Stimulated activated CD4-positive, alpha-beta T cell treated with anti-CD3 and anti-CD28 coated beads, TNF-alpha, amount 100 ng/mL, for 48 hours (primary cell): Measurements from ENCODE around the gene MYZAP.

Source experiments
- DNase-seq, 3 donors: peaks; one replicate each; pipeline ENCODE4 v3.0.0-alpha.2; 2020; ENCODE audit warnings: low read depth in 3 of 3

Gene MYZAP

DNA sequence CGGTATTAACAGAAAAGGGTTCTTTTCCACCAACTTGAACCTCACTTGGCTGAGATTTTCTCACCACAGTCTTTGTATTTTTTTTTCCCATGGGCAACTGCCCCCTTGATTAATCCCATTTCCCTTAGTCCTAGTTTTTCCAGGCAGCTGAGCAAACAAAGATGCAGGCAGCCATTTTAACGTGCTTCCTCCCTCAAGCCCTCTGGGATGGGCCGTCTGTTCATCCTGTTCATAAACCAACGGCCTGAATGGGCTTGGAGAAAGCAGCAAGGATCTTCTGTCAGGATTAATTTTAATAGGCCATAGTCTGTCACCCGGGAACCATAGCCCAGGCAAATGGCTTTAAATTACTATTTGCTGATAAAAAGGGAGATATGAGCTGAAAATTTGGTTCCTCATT, 104.4 kb downstream of the MYZAP start:
- no peak for DNase-seq

DNA sequence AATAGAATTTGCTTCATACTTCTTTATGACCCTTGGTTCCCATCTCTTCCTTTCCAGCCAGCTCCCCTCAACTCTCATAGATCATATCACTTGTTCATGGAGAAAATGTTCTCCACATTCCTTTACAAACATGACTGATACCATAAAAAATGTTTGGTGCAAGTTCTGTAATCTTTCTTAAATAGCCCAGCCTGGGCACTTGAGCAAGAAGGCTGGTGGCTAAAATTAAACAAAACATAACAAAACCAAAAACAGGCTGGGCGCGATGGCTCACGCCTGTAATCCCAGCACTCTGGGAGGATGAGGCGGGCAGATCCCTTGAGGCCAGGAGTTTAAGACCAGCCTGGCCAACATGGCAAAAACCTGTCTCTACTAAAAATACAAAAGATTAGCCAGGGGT, 105.9 kb downstream of the MYZAP start:
- DNase-seq, result no peak

DNA sequence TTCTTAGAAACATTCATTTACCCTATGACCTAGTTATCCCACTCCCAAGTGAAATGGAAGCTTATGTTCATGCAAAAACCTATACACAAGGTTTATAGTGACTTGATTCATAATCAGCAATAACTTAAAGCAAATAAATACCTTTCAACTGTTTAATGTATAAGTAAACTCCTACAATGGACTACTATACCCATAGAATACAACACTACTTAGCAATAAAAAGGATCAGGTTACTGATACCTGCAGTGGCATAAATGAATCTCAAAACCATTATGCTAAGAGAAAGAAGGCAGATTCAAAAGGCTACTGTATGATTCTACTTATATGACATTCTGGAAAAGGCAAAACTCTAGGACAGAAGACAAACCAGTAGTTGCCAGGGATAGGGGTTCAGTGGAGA, 106.5 kb downstream of the MYZAP start:
- DNase-seq, result no peak

DNA sequence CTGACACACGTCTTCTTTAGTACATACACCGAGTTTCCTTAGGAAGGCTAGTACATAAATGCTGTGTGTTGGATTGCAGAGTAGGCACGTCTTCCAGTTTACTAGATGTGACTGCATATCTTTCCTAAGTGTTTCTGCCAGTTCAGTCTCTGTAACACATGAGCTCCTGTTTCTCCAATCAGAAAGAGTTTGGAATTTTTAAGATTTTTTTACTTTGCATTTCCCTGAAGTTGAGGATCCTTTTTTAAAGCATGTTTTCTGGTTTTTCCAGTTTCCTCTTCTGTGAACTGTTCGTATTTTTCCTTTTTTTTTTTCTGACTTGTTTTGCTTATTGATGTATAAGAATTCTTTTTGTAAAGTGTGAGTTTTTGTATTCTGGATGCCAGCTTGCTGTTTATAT, 107.3 kb downstream of the MYZAP start:
- no peak for DNase-seq

DNA sequence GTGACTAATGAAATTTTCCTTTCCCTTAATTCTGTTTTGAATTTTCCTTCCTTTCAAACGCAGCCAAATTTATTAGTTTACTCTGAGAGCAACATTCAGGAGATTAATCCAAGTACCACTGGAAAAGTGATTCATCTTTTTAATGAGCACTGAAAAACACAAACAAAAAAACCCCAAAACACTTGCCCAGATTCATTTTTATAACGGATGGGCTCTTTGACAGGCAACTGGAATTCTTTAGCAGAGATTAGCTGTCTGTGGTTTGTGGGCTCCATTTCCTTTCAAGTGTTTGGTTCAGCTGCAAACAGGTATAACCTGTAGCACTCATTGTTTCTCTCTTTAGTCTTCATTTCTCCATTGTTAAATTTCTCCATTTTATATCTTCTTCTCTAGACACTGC, 111.7 kb downstream of the MYZAP start:
- DNase-seq, result no peak

DNA sequence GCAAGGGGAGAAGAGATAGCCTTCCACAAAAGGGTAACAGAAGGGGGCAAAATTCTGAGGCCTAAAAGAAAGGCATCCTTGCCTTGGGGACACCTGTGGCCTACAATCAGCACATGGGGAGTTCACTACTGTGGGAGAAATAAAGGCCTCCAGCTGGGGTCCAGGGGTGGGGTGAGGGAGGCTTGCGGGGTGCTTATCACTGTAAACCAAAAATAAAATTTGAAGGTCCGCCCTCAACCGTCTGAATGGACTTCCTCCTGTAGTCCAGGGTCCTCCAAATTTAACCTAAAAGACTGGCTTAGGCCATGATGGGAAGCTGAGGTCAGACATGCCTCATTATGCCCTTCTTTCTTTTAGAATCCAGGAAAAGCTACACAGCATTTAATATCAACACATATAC, 112.7 kb downstream of the MYZAP start:
- no peak for DNase-seq

DNA sequence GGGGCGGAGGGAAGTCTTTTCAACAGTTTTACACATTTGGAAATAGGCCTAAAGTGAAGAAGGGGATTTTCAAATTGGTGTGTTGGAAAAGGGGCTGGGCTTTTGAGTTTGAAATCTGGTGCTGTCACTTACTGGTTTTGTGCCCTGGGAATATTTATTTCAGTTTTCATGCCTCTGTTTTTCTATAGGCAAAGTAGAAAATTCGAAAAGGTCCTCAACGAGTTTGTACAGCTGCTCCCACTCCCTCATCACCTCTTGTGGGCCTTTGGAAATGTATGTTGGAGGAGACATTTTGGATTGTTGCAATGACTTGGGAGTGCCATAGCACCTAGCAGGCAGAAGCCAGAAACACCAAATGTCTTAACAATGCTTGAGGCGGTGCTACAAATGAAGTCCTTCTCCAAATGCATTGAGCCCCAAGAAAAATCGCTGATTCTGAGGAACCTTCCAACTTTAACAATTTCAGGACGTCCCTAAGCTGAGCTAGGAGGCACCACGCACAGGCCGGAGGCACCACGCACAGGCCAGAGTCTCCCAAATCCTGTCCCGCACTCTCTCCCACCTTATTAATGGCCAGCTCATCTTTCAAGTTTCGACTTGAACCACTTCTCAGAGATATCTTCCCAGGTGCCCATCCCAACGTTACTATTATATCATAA, 114.2 kb downstream of the MYZAP start:
- peak in 1 of 3 donors; percentile 0 for DNase-seq

DNA sequence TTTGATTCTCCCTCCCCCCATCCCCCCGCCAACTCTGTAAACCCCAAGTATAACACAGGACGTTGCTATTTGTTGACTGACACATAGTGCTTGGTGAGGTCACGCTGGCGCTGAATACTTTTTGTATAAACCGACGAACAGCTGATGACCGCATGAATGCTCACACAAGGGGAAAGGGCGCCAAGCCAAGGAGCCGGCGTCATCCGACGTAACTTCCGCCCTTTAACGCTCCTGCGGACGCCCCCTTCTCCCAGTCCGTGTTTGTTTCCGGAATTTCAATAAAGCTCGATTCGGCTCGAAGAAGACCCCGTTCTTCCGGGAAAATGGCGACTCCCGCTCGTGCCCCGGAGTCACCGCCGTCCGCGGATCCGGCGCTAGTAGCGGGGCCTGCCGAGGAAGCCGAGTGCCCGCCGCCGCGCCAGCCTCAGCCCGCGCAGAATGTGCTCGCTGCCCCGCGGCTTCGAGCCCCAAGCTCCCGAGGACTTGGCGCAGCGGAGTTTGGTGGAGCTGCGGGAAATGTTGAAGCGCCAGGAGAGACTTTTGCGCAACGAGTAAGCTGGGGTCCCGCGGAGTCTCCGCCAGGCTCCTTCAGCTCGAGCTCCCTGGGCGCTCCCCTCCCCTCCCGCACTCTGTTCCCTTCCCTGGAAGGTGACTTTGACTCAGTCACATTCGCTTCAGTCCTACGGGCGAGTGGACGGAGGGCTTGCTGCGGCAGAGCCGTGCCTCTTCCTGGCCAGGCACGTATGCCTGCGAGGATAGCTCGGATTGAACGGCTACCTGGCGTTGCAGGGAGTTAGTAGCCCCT, 114.9 kb downstream of the MYZAP start, which contains the start of gene POLR2M:
TSS of gene POLR2M (plus strand) at position 310 of the 805 bp plus-strand sequence. CDS start at position 439, 129 bp downstream.
- DNase-seq, result peak; percentile 79 to 87 (median 81)

DNA sequence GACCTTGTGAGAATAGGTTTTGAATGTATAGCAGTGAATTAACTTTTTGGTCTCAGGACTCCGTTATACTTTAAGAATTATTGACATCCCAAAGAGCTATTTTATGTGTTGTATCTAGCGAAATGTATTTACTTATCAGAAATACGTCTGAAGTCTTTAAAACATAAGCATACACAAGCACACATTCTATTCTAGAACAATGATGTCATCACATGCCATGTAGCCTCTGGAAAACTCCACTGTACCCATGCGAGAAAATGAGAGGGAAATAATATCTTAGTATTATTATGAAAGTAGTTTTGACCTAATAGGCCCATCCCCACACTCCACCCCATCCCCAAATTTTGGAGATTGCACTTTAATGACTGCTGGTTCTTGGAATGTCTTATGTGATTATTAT, 116.3 kb downstream of the MYZAP start:
- no peak for DNase-seq

DNA sequence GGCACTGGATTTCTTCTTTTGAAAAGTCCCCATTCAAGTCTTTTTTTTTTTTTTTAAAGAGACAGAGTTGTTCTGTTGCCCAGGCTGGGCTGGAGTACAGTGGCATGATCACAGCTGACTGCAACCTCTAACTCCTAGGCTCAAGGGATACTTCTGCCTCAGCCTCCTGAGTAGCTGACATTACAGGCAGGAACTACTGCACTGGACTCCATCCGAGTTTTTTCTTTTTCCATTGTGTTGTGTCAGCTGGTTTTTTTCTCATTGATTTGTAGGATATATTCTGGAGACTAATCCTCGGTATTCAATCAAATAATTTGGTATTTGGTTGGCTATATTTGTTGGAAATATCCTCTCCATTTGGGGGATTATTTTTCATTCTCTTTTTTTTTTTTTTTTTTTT, 126.6 kb downstream of the MYZAP start:
- DNase-seq, result no peak

DNA sequence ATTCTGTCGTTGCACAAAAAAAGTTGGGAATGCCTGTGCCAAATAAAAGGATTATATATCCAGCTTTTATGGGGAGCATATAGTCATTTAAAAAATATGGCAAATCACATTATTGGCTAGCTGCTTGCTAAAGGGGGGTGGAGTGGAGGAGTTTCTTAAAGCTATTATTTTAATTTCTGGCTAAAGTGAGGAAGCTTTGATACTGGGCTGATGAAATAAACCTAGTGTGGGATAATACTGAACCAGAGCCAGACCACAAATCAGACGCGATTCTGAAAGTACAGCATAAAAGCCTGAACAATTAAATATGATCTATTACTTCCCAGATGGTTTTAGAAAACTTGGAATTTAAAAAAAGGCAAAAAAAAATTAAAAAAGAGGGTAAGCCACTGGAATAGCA, 129.2 kb downstream of the MYZAP start:
- no peak for DNase-seq

DNA sequence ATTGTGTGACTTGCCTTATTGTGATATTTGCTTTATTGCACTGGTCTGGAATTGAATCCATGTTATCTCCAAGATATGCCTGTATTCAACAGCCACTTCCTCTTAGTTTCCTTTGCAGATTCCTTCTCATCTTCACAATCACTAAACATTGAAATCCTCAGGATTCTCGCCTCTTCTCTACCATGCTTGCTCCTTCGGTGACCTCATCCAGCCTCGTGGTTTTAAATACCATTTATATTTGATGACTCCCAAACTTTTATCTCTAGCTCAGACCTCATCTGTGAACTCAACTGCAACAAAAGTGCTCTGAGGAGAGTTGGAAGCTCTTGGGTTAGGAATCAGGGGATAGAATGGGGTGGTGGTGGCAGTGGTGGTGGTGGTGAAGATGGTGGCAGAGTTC, 134.7 kb downstream of the MYZAP start:
- no peak for DNase-seq

DNA sequence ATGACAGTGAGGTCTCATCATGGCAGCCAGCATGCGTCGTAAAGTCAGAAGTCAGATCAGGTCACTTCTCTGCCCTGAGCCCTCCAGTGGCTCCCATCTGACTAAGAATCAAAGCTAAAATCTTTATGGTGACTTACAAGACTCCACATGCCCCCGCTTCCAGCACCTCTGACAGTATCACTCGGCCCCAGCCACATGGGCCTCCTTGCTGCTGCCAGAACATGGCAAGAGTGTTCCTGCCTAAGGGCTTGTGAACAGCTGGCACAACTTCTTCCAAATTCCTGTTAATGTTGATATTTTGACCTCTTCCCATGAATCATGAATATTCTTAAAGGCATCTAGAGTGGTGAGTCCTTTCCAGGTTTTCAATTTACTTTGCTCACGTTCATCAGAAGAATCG, 135.3 kb downstream of the MYZAP start:
- no peak for DNase-seq

DNA sequence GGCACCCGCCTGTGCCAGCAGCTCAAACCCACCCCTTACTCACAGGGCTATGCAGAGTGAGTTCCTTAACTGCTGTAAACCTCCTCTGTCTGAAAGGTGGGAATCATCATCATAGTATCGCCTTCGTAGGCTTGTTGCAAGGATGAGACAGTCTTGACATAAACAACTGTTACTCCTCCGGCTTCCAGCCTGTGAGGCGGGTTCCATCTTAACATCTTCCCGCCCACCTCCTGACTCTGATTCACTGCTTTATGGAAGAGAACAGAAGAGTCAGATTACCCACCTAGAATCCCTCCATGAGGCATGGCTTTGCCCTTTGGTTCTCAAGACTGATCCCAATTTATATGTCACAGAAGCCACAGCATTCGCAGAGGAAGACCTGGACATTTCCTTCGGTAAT, 136.7 kb downstream of the MYZAP start:
- DNase-seq, result no peak

DNA sequence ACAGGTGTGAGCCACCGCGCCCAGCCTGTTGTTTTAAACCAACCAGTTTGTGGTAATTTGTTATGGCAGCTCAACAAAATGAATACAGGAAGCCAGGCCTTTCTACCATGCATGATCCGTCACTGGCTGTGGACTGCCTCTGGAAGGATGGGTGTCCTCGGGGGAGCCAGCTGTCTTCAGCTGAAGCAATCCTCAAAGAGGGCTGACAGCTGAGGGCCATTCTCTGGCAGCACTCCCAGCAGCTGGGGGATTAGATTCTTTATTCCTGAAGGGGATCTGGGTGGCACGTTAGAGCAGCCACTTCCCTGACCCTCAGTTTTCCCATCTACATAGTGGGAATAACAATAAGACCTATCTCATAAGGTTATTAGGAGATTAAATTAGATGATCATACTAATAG, 139.2 kb downstream of the MYZAP start:
- no peak for DNase-seq

DNA sequence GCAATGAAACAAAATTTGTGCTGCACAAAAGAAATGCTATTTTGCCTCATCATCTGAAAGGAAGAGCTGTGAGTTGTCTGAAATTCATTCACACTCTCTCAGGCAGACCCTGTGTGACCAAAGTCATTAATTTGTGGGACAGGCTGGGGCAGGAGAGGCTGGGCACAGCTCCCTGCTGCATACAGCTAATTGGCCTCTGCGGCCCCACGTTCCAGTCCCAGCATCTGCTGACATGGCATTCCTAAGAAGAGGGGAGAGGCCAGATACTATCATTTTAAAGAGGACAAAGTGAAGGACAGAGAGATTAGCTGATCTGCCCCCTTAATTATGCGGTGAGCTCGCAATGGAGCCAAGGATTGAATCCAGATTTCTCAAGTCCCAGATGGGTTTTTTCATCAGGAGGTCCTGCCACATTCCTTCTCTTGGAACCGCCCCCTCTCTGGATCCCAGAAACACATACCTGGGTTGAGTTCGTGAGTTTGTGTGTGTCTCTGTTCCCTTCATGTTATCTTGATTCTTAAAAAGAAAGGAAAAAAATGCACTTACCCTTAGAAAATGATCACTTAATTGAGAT, 139.9 kb downstream of the MYZAP start:
- DNase-seq, result no peak

DNA sequence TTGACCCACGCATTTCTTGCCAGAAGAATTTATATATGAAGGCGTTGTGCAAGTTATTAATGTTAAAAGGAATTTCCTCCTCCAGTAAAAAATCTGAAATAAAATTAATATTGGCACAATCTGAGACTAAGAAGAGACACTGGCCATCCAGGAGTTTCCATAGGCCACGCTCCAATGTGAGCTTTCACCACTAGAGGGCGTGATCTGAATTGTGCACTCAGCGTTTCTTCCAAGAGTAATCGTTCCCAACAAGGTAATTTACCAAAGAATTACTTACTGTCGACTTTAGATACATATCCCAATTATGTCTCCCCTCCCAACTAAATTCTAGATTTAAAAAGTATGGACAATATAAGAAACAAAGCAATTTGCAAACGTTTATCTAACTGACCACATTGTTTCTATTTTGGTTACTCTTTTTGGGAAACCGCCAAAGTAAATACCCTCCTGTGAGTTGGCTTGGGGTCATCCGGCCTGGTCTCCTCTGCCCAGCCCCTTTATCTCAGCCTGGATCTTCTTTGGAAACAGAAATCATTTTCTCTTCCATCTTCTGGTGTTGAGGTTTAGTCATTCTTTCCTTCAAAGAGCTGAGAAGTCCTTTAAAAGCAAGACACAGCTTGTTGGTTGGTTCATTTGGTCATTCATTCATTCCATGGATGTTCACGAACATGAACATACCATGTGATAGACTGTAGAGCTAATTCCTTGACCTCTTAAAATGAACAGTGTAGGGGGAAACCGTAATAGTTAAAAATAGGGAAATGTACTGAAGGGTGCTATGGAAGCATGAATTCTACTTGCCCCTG, 141.0 kb downstream of the MYZAP start:
- DNase-seq, result peak; percentile 6 to 26 (median 22)

DNA sequence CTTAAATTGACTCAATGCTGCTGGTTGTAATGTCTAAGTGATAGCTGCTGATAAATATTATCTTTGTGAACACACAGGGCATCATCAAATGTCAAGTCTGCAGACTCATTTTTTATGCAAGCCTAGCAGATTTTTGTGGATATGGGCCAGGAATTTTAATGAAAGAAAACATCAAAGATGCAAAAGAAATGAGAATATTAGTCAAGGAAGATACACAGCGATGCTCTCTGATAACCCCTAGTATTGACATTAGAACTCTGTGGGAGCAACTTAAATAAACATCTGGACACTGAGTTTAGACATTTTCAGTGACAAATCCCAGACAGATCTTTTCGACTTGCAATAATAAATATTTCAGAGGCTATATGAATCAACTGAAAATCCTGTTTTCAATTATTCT, 143.2 kb downstream of the MYZAP start:
- no peak for DNase-seq
